GM03348 (cell line): ENCODE results near the gene TCF4.

Experiments
- DNase-seq: peaks from one replicate; pipeline ENCODE4 v3.0.0; 2012; ENCODE audit warnings: low spot score

Gene TCF4

DNA sequence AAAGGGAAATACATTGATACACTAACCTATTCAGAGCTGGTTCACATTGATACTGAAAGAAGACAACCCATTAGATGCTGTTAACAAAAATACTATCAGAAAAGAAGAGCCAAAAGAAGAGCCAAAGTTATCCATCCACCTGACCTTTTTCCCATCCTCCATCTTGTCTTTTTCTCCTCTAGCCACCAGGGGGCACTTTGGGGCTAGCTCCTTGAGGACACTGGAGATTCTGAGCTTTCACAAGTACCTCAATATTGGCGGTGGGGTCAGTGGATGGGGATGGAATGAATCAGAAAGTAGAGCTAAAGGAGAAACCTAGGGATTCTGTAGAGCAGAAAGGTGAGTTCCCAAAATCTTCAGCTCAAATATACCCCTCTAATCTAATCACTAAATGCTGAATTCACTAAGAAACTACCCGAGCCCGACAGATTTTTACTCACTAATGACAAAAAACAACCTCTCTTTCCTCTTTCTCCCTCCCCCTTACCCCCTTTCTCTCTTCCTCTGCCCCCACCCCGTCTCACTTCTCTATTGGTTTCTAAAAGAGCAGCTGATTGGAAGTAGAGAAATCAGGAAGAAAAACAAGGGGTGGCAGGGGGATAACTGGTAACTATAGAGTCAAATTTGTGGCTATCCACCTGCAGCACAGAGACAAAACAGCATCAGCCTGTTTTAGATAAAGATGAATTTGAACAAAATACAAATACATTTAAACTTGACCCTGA lies 203.3 kb downstream of the TCF4 start:
- DNase-seq = peak; percentile 54

DNA sequence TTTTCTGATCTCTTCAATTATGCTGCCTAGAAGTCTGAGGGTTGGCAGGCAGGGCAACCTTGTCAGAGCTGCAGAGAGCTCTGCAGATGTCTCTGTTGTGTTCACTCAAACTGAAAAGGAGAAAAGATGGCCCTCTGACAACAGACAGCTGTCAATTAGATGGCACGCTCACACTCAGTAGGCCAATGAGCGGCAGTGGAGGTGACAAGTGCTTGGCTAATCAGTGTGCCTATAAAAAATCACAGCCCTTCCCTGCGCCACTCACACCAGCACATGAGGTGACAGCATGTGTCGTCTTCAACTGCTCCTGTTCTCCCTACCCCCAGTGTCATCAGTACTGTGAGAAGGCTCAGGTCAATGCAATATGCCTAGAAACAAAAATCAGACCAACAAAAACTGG lies 203.9 kb downstream of the TCF4 start:
- no peak for DNase-seq

GRCh38 chr18:55382277-55382805 lies 205.7 kb downstream of the TCF4 start:
- DNase-seq = no peak

DNA sequence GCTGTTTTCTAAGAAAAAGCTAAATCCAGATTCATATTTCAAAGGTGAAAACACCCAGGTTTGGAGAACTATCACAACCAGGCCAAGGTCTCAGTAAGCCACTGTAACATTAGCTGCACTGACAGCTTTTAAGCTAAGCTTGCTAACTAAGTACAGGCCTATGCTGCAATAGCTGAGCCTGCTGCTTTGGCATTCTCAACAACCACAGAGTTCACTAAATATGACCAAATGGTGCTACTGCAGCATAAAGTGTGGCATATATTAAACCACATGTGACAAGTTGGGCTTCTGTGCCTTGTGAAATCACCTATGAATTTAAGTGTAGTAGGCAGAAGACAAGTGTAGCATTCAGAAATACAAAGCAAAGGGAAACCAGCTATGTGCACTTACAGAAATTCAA lies 206.7 kb downstream of the TCF4 start:
- DNase-seq = peak; percentile 68

GRCh38 chr18:55380589-55380988 lies 207.4 kb downstream of the TCF4 start:
- peak; percentile 25 for DNase-seq

GRCh38 chr18:55376387-55376786 lies 211.6 kb downstream of the TCF4 start:
- DNase-seq = no peak

DNA sequence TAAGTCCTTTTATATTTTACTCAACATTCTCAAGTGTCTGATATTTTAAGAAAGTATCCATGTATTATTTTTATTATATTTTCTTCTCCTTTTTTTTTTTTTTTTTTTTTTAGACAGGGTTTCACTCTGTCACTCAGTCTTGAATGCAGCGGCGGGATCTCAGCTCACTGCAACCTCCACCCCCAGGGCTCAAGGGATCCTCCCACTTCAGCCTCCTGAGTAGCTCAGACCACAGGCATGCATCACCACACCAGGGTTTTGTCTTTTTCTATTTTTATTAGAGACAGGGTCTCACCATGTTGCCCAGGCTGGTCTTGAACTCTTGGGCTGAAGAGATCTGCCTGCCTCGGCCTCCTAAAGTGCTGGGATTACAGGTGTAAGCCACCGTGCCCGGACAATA lies 212.1 kb downstream of the TCF4 start:
- DNase-seq = no peak

GRCh38 chr18:55374741-55375140 lies 213.3 kb downstream of the TCF4 start:
- DNase-seq = no peak

GRCh38 chr18:55372209-55372608 lies 215.8 kb downstream of the TCF4 start:
- DNase-seq = no peak

DNA sequence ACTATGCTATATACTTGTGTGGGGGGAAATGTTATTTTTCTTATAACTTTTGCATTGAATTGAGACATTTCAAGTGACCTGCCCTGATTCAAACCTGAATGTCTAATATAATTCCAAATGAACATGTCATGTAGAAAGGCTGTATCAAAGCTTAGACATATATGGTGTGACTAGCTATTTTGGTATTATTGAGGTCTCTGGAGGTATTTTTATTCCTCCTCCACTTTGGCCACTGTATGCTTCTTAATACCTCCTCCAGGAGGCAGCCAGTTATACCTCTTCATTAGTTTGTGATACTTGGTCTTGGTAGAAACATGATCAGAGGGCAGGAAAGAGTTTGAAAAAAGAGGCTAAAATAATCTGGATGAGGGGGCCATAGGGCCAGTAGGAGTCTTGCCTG lies 217.1 kb downstream of the TCF4 start:
- no peak for DNase-seq

- no peak for DNase-seq
Observed at GRCh38 chr18:55369346-55369745, 218.6 kb downstream of the TCF4 start.

DNA sequence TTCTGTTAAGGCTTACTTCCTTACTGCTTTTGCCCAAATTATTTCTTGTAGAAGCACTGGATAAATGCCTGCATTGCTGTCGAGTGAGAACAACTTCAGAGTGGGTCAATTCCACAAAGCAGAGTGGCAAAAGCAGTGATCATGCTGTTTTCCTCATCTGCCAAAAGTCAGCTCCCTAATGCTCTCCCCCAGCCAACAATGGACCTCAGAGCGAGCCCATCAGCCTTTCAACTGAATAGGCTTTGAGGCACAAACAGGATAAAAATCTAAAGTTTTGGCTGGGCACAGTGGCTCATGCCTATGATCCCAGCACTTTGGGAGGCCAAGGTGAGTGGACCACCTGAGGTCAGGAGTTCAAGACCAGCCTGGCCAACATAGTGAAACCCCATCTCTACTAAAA lies 222.7 kb downstream of the TCF4 start:
- DNase-seq = no peak

DNA sequence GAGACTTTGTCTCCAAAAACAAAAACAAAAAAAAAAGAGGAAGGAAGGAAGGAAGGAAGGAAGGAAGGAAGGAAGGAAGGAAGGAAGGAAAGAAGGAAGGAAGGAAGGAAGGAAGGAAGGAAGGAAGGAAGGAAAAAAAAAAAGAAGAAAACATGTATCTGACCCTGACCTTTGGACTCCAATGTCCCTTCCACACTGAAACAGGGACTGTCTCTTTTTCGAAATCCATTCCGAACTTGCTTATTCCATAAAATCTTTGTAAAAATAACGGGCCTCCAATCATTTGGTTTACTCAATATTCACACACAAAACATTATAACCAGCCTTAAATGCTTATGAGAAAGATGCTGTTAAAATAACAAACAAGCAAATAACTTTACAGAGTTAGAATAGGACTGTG lies 225.7 kb downstream of the TCF4 start:
- no peak for DNase-seq

- no peak for DNase-seq
Observed at GRCh38 chr18:55361492-55362250, 226.3 kb downstream of the TCF4 start.

- no peak for DNase-seq
Observed at GRCh38 chr18:55360061-55360460, 227.9 kb downstream of the TCF4 start.

GRCh38 chr18:55356815-55357214 lies 231.2 kb downstream of the TCF4 start:
- DNase-seq = no peak

DNA sequence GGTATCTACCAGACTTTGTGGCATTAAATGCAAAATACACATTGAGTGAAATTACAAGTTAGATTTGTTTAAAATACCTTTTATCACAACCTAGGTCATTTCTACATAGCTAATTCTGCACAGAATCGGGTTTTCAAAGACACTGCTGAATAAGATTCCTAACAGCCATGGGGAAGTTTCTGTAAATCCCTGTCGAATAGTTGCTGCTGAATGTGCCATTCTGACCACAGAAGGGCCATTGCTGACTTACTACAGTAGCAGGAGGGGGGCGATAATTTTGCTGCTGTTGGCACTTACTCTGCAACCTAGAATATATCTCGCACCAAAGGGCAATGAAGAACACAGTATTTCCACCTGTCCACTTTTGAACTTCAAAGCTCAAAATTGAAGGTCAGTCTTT lies 232.8 kb downstream of the TCF4 start:
- DNase-seq = no peak

DNA sequence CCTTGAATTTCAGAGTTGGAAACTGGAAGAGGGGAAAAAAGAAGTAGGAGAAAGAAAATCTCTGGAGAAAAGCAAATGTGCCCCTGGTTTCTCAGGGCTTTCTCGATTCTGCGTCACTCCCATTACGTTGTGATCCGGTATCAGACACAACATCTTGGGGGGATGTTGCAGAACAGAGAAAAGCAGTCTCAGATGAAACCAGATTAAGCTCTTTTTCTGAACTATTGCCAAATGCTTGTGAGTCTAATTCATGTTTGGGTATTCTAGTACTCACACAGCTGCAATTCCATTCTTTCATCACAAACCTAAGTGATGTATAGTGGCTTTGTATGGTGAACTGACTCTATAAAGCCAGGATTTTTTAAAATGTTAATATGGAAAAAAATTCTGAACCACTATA lies 233.2 kb downstream of the TCF4 start:
- no peak for DNase-seq

DNA sequence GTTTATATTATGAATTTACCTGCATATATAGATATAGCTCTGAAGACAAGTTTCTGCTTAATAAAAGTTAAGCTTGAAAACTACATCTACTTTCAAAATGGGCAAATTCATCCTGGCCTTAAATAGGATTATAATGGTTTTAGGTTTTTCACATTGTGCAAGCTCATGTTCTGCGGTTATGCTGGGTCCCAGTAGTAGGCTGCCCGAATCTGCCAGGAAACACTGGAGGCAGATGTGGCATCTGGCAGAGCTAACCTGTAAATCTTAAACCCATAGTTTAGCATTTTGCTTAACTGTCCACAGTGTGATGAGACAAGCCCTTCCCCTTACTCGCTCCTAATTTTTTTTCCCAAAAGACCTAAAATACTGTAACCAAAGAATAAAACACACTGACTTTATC lies 234.2 kb downstream of the TCF4 start:
- DNase-seq = peak; percentile 30

- DNase-seq = no peak
Observed at GRCh38 chr18:55353391-55353790, 234.6 kb downstream of the TCF4 start.

DNA sequence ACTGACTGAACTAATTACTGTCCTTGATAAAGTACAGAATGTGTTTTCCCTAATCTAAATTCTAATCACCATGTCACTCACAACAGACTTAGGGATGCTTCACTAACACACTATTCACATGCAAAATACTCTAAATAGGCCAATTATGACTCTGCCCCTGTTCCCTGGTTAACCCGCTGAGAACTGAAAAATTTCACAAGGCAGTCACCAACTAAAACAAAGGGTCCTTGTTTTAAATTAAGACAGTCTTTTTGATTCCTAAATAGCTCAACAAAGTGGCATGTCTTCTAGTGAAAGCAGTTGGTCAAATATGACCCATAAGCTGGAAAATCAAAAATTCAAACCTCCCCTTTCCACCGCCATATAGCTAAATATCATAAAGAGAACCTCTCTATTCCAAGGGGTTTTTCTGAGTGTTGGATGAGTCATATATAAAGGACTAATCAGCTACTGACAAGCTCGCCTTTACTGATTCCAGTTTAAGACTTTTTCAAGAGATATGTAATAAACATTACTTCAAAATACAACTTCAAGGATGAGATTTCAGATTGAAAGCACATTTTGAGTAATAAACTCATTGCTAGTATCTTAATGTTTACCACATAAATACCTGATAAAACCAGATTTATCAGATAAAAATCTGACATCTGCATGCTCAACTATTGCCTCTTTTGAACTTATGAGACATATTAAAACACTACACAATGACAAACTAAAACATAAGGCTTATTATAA lies 235.8 kb downstream of the TCF4 start:
- no peak for DNase-seq

DNA sequence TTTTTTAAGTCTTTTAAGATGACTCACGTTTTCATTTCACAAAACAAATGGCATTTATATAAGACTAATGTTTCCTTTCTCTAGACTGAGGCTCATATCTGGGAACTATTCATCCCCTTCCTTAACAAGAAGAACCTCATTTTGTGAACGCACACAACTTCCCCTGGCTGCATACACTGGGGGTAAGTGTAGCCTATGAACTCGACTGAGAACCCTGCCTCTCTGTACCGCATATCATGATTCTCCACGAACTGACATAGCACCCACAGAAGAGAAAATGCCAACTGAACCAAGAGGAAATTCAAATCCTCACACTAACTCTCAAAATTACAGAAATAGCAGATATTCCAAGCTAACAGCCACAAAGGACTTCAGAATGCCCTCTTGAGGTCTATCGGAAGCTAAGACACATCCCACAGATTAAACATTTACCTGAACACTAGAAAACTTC lies 236.7 kb downstream of the TCF4 start:
- DNase-seq = no peak

GRCh38 chr18:55349685-55350084 lies 238.3 kb downstream of the TCF4 start:
- DNase-seq = no peak
